ENCODE measurements around the gene LGALS1.

LGALS1 gene

DNA sequence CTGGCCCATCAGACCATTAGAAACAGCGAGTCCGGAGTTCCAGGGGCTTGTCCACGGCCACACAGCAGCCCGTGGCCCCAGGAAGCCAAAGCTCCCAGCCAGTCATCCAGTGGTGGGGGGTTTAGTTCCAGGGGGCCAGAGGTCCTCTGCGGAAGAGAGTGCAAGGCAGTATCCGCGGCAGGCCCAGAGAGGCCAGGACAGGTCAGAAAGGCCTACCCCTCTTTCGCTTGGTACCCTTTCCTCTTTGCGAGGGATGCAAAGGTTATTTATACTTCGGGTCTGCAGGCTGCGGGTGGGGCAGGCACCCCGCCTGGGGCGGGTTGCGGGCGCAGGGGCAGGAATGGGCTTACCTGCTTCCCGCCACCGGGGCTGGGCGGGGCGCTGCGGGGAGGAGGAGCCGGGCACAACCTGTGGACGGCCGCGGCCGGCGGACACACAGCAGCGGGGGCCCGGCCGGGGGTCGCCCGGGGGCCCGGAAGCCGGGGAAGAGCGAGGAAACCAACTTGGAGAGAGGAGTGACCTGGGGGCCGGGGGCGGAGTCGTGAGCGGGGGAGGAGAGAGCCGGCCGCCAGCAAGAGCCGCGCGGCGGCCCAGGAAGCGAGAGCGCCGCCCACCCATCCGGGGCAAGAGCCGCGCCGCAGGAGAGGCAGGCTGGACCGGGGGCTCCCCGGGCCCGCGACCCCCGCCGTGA lies 36.2 kb upstream of the LGALS1 start, which contains the start of gene SH3BP1:
SH3BP1 (plus strand) TSS at position 600 of the 691 bp plus-strand sequence. CDS start 119 bp downstream, outside the sequence.
- DNase-seq (ENCODE audit: low read depth), result no peak
- H3K4me3 ChIP-seq (ENCODE audit: control insufficient read depth, low read depth, low read length), result peak within 1 kb of the TSS; percentile 62
- TF ChIP-seq, protein P1, sequence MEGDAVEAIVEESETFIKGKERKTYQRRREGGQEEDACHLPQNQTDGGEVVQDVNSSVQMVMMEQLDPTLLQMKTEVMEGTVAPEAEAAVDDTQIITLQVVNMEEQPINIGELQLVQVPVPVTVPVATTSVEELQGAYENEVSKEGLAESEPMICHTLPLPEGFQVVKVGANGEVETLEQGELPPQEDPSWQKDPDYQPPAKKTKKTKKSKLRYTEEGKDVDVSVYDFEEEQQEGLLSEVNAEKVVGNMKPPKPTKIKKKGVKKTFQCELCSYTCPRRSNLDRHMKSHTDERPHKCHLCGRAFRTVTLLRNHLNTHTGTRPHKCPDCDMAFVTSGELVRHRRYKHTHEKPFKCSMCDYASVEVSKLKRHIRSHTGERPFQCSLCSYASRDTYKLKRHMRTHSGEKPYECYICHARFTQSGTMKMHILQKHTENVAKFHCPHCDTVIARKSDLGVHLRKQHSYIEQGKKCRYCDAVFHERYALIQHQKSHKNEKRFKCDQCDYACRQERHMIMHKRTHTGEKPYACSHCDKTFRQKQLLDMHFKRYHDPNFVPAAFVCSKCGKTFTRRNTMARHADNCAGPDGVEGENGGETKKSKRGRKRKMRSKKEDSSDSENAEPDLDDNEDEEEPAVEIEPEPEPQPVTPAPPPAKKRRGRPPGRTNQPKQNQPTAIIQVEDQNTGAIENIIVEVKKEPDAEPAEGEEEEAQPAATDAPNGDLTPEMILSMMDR (IDR thresholded peaks at IDR 0.05; ENCODE audit: control insufficient read depth, insufficient read depth, low read depth, low read length, missing control alignments), result no peak

GRCh38 chr22:37639771-37640590 lies 35.5 kb upstream of the LGALS1 start:
- TF ChIP-seq, protein P1 (IDR thresholded peaks at IDR 0.05; ENCODE audit: control insufficient read depth, insufficient read depth, low read depth, low read length, missing control alignments), result no peak
- DNase-seq (ENCODE audit: low read depth), result no peak
- peak overlapping the region; percentile 62 for H3K4me3 ChIP-seq (ENCODE audit: control insufficient read depth, low read depth, low read length)

DNA sequence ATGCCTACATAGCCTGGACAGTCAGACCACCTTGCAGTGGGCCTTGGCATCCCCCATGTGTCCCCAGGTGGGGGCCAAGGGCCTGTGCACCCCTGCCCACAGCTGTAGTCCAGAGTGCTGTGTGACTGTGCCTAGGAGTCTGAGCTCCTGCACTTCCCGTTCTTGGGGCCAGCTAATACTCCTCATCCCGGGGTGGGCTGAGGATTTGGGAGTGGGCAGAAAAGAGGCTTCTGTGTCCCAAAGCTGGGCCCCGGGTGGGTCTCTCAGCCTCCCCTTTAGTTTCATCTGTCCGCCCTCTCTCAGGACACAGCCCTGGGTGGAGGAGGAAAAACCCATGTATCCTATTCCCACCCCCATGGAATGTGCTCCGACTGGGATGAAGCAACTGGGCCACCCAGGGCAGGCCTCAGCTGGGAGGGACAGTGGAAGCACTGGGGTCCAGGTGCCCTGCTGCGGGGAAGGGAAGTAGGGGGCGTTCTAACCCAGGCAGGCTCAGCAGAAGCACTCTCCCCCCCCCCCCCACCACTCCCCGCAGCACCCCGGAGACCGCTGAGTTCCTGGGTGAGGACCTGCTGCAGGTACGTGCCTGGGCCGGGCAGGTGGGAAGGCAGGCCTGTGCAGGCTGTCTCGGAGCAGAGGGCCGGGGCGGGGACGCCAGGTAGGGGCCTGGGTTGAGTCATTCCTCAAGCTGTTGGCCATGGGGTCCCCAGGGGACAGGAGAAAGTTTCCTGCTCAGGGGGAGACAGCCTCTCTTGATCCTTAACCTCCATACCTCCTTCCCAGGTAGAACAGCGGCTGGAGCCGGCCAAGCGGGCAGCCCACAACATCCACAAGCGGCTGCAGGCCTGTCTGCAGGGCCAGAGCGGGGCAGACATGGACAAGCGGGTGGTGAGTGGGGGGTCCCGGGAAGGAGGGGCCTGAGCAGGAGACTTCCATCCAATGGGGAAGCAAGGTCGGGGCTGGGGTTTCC lies 34.6 kb upstream of the LGALS1 start:
- no peak for DNase-seq (ENCODE audit: low read depth)
- peak overlapping the region; percentile 62 for H3K4me3 ChIP-seq (ENCODE audit: control insufficient read depth, low read depth, low read length)
- TF ChIP-seq, protein P1 (IDR thresholded peaks at IDR 0.05; ENCODE audit: control insufficient read depth, insufficient read depth, low read depth, low read length, missing control alignments), result no peak

- no peak overlapping the region for H3K4me3 ChIP-seq (ENCODE audit: control insufficient read depth, low read depth, low read length)
- TF ChIP-seq, protein P1 (IDR thresholded peaks at IDR 0.05; ENCODE audit: control insufficient read depth, insufficient read depth, low read depth, low read length, missing control alignments), result no peak
- no peak for DNase-seq (ENCODE audit: low read depth)
Observed at GRCh38 chr22:37641561-37641949, 33.9 kb upstream of the LGALS1 start.

DNA sequence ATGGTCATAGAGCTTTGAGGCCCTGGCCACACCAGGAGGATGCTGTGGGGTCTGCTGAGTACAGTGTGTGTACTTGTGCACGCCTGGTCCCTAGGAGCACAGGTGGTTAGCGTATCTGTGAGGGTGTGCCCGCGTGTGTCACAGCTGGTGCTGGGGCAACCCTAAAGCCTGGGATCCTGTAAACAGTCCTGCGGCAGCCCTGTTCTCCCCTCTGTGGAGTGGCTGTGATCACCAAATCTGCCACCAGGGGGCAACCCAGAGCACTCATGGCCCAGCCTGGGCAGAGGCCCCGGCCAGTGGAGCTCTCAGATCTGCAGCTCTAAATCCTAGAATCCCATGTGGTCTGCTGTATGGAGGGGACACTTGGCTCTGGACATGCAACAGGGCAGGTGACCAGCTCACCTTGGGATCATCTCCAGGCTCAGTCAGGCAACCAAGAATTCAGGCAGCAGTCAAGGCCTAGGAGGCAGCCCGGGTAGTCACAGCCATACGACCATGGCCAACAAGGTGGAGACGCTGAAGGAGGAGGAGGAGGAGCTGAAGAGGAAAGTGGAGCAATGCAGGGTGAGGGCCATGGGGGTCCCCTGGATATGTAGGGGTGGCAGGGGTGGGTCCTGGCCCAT lies 32.1 kb upstream of the LGALS1 start:
- DNase-seq (ENCODE audit: low read depth), result no peak
- no peak overlapping the region for H3K4me3 ChIP-seq (ENCODE audit: control insufficient read depth, low read depth, low read length)
- TF ChIP-seq, protein P1 (IDR thresholded peaks at IDR 0.05; ENCODE audit: control insufficient read depth, insufficient read depth, low read depth, low read length, missing control alignments), result peak; percentile 94

Data from AG09309 (cell line).